Breast epithelium (tissue), 3 donors: ENCODE measurements around the gene SLC22A23.
"Not testable (repeated sequence)": the region's sequence is repeated elsewhere in the genome, so short reads cannot be mapped to it uniquely, and the experiment has no call there.

Source experiments
- CTCF ChIP-seq, 3 donors: fragments of 450-650 bp; IDR thresholded peaks; one replicate each; pipeline ENCODE4 v1.5.1; 2016 to 2017; ENCODE audit warnings: antibody characterized with exemption in 3 of 3, mild to moderate bottlenecking in 3 of 3, moderate library complexity in 3 of 3
- POLR2A ChIP-seq: fragments of 450-650 bp; IDR thresholded peaks from one replicate; pipeline ENCODE4 v1.6.1; 2016; ENCODE audit warnings: antibody characterized with exemption, mild to moderate bottlenecking, moderate library complexity
- POLR2AphosphoS5 ChIP-seq, 3 donors: sonication (generic); formaldehyde crosslinking; IDR thresholded peaks; one replicate each; pipeline ENCODE4 v1.6.1; 2017; ENCODE audit warnings: antibody characterized with exemption in 3 of 3

GRCh38 chr6:3385181-3385580 lies 71.7 kb downstream of the SLC22A23 start:
- TF ChIP-seq POLR2AphosphoS5 (IDR thresholded peaks at IDR 0.05); CTCF (IDR thresholded peaks at IDR 0.05); POLR2A: not testable (repeated sequence)
